Upper lobe of left lung (tissue), 6 donors: ENCODE measurements around the gene OTUB1. TPM values are rescaled to one million over a fixed set of nuclear protein-coding genes. Genes with fewer than 3 reads are reported as not detected.

Experiments used
- ATAC-seq, 2 donors: fragments of 200-7000 bp; cut with Tn5 transposase; one replicate each; pipeline ENCODE4 v1.9.1; 2022; ENCODE audit warnings: mild to moderate bottlenecking in 2 of 2, moderate library complexity in 2 of 2; ENCODE audit not compliant: low FRiP score in 2 of 2
- DNase-seq, 2 donors: peaks; one replicate each; pipeline ENCODE4 v3.0.0-alpha.2; 2019 to 2020
- H3K27ac ChIP-seq, 4 donors: fragments of 200-600 bp; sonication (generic); one replicate each; pipeline ENCODE4 v1.5.1; 2016 to 2019
- H3K27me3 ChIP-seq, 4 donors: fragments of 200-600 bp; sonication (generic); one replicate each; pipeline ENCODE4 v1.5.1; 2017 to 2019
- H3K36me3 ChIP-seq, 4 donors: fragments of 200-600 bp; sonication (generic); one replicate each; pipeline ENCODE4 v1.5.1; 2016 to 2019
- H3K4me1 ChIP-seq, 4 donors: fragments of 200-600 bp; sonication (generic); one replicate each; pipeline ENCODE4 v1.5.1; 2018 to 2019
- H3K4me3 ChIP-seq, 4 donors: fragments of 200-600 bp; sonication (generic); one replicate each; pipeline ENCODE4 v1.5.1; 2017 to 2019; ENCODE audit warnings: mild to moderate bottlenecking in 2 of 4, moderate library complexity in 1 of 4
- H3K9me3 ChIP-seq, 4 donors: fragments of 200-600 bp; sonication (generic); one replicate each; pipeline ENCODE4 v1.5.1; 2018 to 2019
- CTCF ChIP-seq, 6 experiments: fragments of 450-650 bp in 4 of 6; fragments of 200-600 bp in 2 of 6; sonication (generic) in 2 of 6; IDR thresholded peaks; one replicate each; pipeline ENCODE4 v1.5.1; 2016 to 2019; ENCODE audit warnings: antibody characterized with exemption in 6 of 6
- EP300 ChIP-seq, 4 donors: sonication (generic); formaldehyde crosslinking; IDR thresholded peaks; one replicate each; pipeline ENCODE4 v1.5.1; 2017; ENCODE audit warnings: antibody characterized with exemption in 4 of 4, control low read depth in 2 of 4
- POLR2A ChIP-seq, 4 donors: fragments of 450-650 bp; IDR thresholded peaks; one replicate each; pipeline ENCODE4 v1.5.1; 2016 to 2017; ENCODE audit warnings: antibody characterized with exemption in 4 of 4, mild to moderate bottlenecking in 2 of 4
- POLR2AphosphoS5 ChIP-seq, 2 donors: sonication (generic); formaldehyde crosslinking; IDR thresholded peaks; one replicate each; pipeline ENCODE4 v1.5.1; 2017; ENCODE audit warnings: antibody characterized with exemption in 2 of 2
- WGBS, 2 donors: methylation state at CpG; one replicate each; pipeline ENCODE4 v1.1.5; 2017 to 2018; 5-methylcytosine and 5-hydroxymethylcytosine counted together
- total RNA-seq, 6 donors: library from RNA; depleted of rRNA in 4 of 6; stranded (reverse); fragments of >200 nt in 4 of 6; gene quantifications; one replicate each; pipeline versions ENCODE4 v1.1.0 to v1.2.1, GENCODE V29; 2016 to 2021
- donor health status: DM: no; HTN: no; CAD: no; lungs with moderate emphysema.
- donor health status: DM: no; HTN: yes; CAD: no; lungs with severe emphysema.

OTUB1 gene
- total RNA-seq, 6 donors from 2014 or later, result 58.6 to 95.3 (median 72.5) TPM

GRCh38 chr11:64008914-64009633 lies 22.8 kb downstream of the OTUB1 start:
- DNase-seq (no peak), ATAC-seq (no peak)
- no peaks in the 10 kb centered on the region for H3K36me3 ChIP-seq
- no peak for TF ChIP-seq POLR2AphosphoS5 (IDR thresholded peaks at IDR 0.05)
- TF ChIP-seq POLR2A (IDR thresholded peaks at IDR 0.05), result no peak
- TF ChIP-seq EP300 (IDR thresholded peaks at IDR 0.05), result no peak
- no peak for TF ChIP-seq CTCF (IDR thresholded peaks at IDR 0.05)
- H3K4me3 ChIP-seq, result no peak overlapping the region
- WGBS, 2 donors, result 92 to 95% methylated on average over 16 to 18 of the region's 18 CpGs
- H3K27me3 ChIP-seq, result no peaks in the 10 kb centered on the region
- peaks cover 17 to 19% (median 18%) of the 10 kb centered on the region in 4 donors for H3K4me1 ChIP-seq
- H3K9me3 ChIP-seq, result no peaks in the 10 kb centered on the region
- H3K27ac ChIP-seq, result no peak overlapping the region

GRCh38 chr11:64009710-64010109 lies 23.5 kb downstream of the OTUB1 start:
- WGBS, 2 donors, result 97 to 100% methylated on average over 8 of the region's 8 CpGs
- H3K27me3 ChIP-seq, result no peaks in the 10 kb centered on the region
- TF ChIP-seq POLR2A (IDR thresholded peaks at IDR 0.05), result no peak
- no peak for TF ChIP-seq EP300 (IDR thresholded peaks at IDR 0.05)
- TF ChIP-seq CTCF (IDR thresholded peaks at IDR 0.05), result no peak
- no peak for TF ChIP-seq POLR2AphosphoS5 (IDR thresholded peaks at IDR 0.05)
- peaks cover 17 to 19% (median 18%) of the 10 kb centered on the region in 4 donors for H3K4me1 ChIP-seq
- no peak overlapping the region for H3K4me3 ChIP-seq
- ATAC-seq (no peak), DNase-seq (no peak)
- H3K27ac ChIP-seq, result no peak overlapping the region
- no peaks in the 10 kb centered on the region for H3K36me3 ChIP-seq
- H3K9me3 ChIP-seq, result no peaks in the 10 kb centered on the region

- DNase-seq (no peak), ATAC-seq (no peak)
- 91 to 94% methylated on average over 2 of the region's 2 CpGs for WGBS, 2 donors
- H3K27ac ChIP-seq, result no peak overlapping the region
- H3K4me1 ChIP-seq, result peaks cover 17 to 19% (median 18%) of the 10 kb centered on the region in 4 donors
- no peaks in the 10 kb centered on the region for H3K27me3 ChIP-seq
- H3K36me3 ChIP-seq, result no peaks in the 10 kb centered on the region
- H3K9me3 ChIP-seq, result no peaks in the 10 kb centered on the region
- TF ChIP-seq POLR2A (IDR thresholded peaks at IDR 0.05), result no peak
- no peak for TF ChIP-seq EP300 (IDR thresholded peaks at IDR 0.05)
- no peak for TF ChIP-seq CTCF (IDR thresholded peaks at IDR 0.05)
- TF ChIP-seq POLR2AphosphoS5 (IDR thresholded peaks at IDR 0.05), result no peak
- no peak overlapping the region for H3K4me3 ChIP-seq
Observed at GRCh38 chr11:64010783-64011182, 24.5 kb downstream of the OTUB1 start.

- 79 to 89% methylated on average over 8 of the region's 8 CpGs for WGBS, 2 donors
- TF ChIP-seq CTCF (IDR thresholded peaks at IDR 0.05) (no peak), POLR2AphosphoS5 (IDR thresholded peaks at IDR 0.05) (no peak), EP300 (IDR thresholded peaks at IDR 0.05) (no peak), POLR2A (IDR thresholded peaks at IDR 0.05) (no peak)
- Histone ChIP-seq H3K36me3 (no peaks in the 10 kb centered on the region), H3K9me3 (no peaks in the 10 kb centered on the region), H3K4me1 (peaks cover 17 to 19% (median 18%) of the 10 kb centered on the region in 4 donors), H3K4me3 (no peak overlapping the region), H3K27ac (no peak overlapping the region), H3K27me3 (no peaks in the 10 kb centered on the region)
- DNase-seq, result no peak
- no peak for ATAC-seq
Observed at GRCh38 chr11:64011371-64011770, 25.1 kb downstream of the OTUB1 start.
